Natural killer cell (primary cell): ENCODE data around the gene PDLIM7. TPM values are rescaled to one million over a fixed set of nuclear protein-coding genes. Genes with fewer than 3 reads are reported as not detected.

Experiments used
- ATAC-seq, 3 donors: fragments of 150-1000 bp in 2 of 3; fragments of 200-7000 bp in 1 of 3; cut with Tn5 transposase; 1 replicate in 1 of 3; 2 replicates in 2 of 3; pipeline ENCODE4 v1.10.0; 2021; ENCODE audit warnings: mild to moderate bottlenecking in 2 of 3, moderate library complexity in 2 of 3
- DNase-seq, 2 donors: peaks; one replicate each; pipeline versions ENCODE4 v3.0.0 to v3.0.0-alpha.2; 2013 to 2021; ENCODE audit warnings: mixed read lengths in 1 of 2
- H3K27ac ChIP-seq: one replicate; pipeline ENCODE4 v1.5.1; 2013; ENCODE audit warnings: mild to moderate bottlenecking, low read length
- H3K27me3 ChIP-seq: one replicate; pipeline ENCODE4 v1.6.1; 2013; ENCODE audit warnings: low read length; ENCODE audit not compliant: control insufficient read depth, insufficient read depth
- H3K36me3 ChIP-seq: one replicate; pipeline ENCODE4 v1.6.1; 2013; ENCODE audit warnings: low read length; ENCODE audit not compliant: control insufficient read depth, insufficient read depth
- H3K4me1 ChIP-seq: one replicate; pipeline ENCODE4 v1.6.1; 2013; ENCODE audit warnings: low read length; ENCODE audit not compliant: control insufficient read depth, insufficient read depth
- H3K4me3 ChIP-seq: one replicate; pipeline ENCODE4 v1.5.1; 2013; ENCODE audit warnings: low read length
- H3K9me3 ChIP-seq: one replicate; pipeline ENCODE4 v1.6.1; 2013; ENCODE audit warnings: low read length; ENCODE audit not compliant: control insufficient read depth, insufficient read depth
- H3K27ac Mint-ChIP-seq, 2 donors: one replicate each; pipeline ENCODE4 v1.8.0; 2022; ENCODE audit warnings: mild to moderate bottlenecking in 2 of 2, mixed read lengths in 2 of 2, moderate library complexity in 1 of 2
- H3K27me3 Mint-ChIP-seq, 2 donors: one replicate each; pipeline ENCODE4 v1.8.0; 2022; ENCODE audit warnings: low read depth in 2 of 2, mixed read lengths in 2 of 2
- H3K36me3 Mint-ChIP-seq: one replicate; pipeline ENCODE4 v1.8.0; 2022; ENCODE audit warnings: mixed read lengths
- H3K4me1 Mint-ChIP-seq, 2 donors: one replicate each; pipeline ENCODE4 v1.8.0; 2022; ENCODE audit warnings: mixed read lengths in 2 of 2
- H3K4me3 Mint-ChIP-seq: one replicate; pipeline ENCODE4 v1.8.0; 2022; ENCODE audit warnings: mild to moderate bottlenecking, moderate library complexity, mixed read lengths
- H3K9me3 Mint-ChIP-seq, 2 donors: one replicate each; pipeline ENCODE4 v1.8.0; 2022; ENCODE audit warnings: mixed read lengths in 2 of 2
- CTCF ChIP-seq: fragments of 200-600 bp; IDR thresholded peaks from one replicate; pipeline ENCODE4 v1.8.0; 2022; ENCODE audit warnings: antibody characterized with exemption
- WGBS: methylation state at CpG from one replicate; pipeline ENCODE4 v1.1.7; 2013; ENCODE audit warnings: missing lambda C conversion rate; ENCODE audit not compliant: insufficient coverage; 5-methylcytosine and 5-hydroxymethylcytosine counted together
- intact Hi-C: fragments of 100-400 bp; cut with micrococcal nuclease; formaldehyde crosslinking; loops from one replicate; pipeline ENCODE4 v1.14.2; 2022
- total RNA-seq, 4 donors: library from RNA; stranded (reverse); fragments of 120-200 nt in 1 of 4; gene quantifications; one replicate each; pipeline versions ENCODE4 v1.2.3 to v1.2.4, GENCODE V29; 2013 to 2022

Gene PDLIM7
- total RNA-seq, 3 donors from 2014 or later (not counting 1 experiment from before 2014, with no cell fraction given) = 9.7 to 58.7 (median 14.7) TPM

GRCh38 chr5:177445052-177445916 lies 52.1 kb downstream of the PDLIM7 start:
- DNase-seq (peak in 1 of 2 donors; percentile 86), ATAC-seq (no peak)
- Histone ChIP-seq H3K36me3 (peaks cover 32% of the 10 kb centered on the region), H3K27me3 (no peaks in the 10 kb centered on the region), H3K27ac (peak overlapping the region; percentile 78), H3K4me3 (no peak overlapping the region), H3K4me1 (peaks cover 51% of the 10 kb centered on the region), H3K9me3 (no peaks in the 10 kb centered on the region)
- Mint-ChIP-seq H3K27ac (peak overlapping the region; percentile 76 to 84), H3K4me3 (peak overlapping the region; percentile 62), H3K4me1 (peaks cover 27 to 45% of the 10 kb centered on the region in 2 donors), H3K27me3 (no peaks in the 10 kb centered on the region), H3K9me3 (no peaks in the 10 kb centered on the region), H3K36me3 (no peaks in the 10 kb centered on the region)
- WGBS = 56% methylated on average over 8 of the region's 10 CpGs
- TF ChIP-seq CTCF = no peak
- intact Hi-C loops = no loop called here

GRCh38 chr5:177444106-177445051 lies 53.0 kb downstream of the PDLIM7 start:
- ATAC-seq = no peak
- peaks cover 40% of the 10 kb centered on the region for H3K36me3 ChIP-seq
- Mint-ChIP-seq H3K27me3 (no peaks in the 10 kb centered on the region), H3K4me1 (peaks cover 34 to 54% of the 10 kb centered on the region in 2 donors), H3K4me3 (peak overlapping the region; percentile 62), H3K9me3 (no peaks in the 10 kb centered on the region), H3K36me3 (no peaks in the 10 kb centered on the region), H3K27ac (peak overlapping the region; percentile 76 to 84)
- 83% methylated on average over 5 of the region's 7 CpGs for WGBS
- intact Hi-C loops = no loop called here
- H3K4me3 ChIP-seq = no peak overlapping the region
- DNase-seq = peak in 1 of 2 donors; percentile 81
- H3K4me1 ChIP-seq = peaks cover 48% of the 10 kb centered on the region
- no peaks in the 10 kb centered on the region for H3K27me3 ChIP-seq
- H3K27ac ChIP-seq = peak overlapping the region; percentile 78
- no peak for TF ChIP-seq CTCF
- no peaks in the 10 kb centered on the region for H3K9me3 ChIP-seq

GRCh38 chr5:177443144-177443983 lies 54.0 kb downstream of the PDLIM7 start:
- Mint-ChIP-seq H3K36me3 (no peaks in the 10 kb centered on the region), H3K4me1 (peaks cover 33 to 53% of the 10 kb centered on the region in 2 donors), H3K4me3 (no peak overlapping the region), H3K27me3 (no peaks in the 10 kb centered on the region), H3K27ac (peak overlapping the region; percentile 76 to 84), H3K9me3 (no peaks in the 10 kb centered on the region)
- intact Hi-C loops = no loop called here
- DNase-seq (no peak), ATAC-seq (no peak)
- Histone ChIP-seq H3K4me3 (no peak overlapping the region), H3K27ac (peak overlapping the region; percentile 78), H3K9me3 (no peaks in the 10 kb centered on the region), H3K27me3 (no peaks in the 10 kb centered on the region), H3K36me3 (peaks cover 47% of the 10 kb centered on the region), H3K4me1 (peaks cover 45% of the 10 kb centered on the region)
- 79% methylated on average over 15 of the region's 15 CpGs for WGBS
- TF ChIP-seq CTCF = no peak
